GM13977 (cell line): Measurements from ENCODE around the gene KBTBD3.

Experiments
- DNase-seq: peaks from one replicate; pipeline ENCODE4 v3.0.0; 2012; ENCODE audit warnings: low spot score
- CTCF ChIP-seq: IDR thresholded peaks from 2 replicates; pipeline ENCODE4 v1.5.1; 2012; ENCODE audit warnings: mild to moderate bottlenecking, control low read depth; ENCODE audit not compliant: insufficient read depth; ENCODE audit errors: extremely low read depth, missing control alignments
- in situ Hi-C: fragments of 300-500 bp; cut with MboI; formaldehyde crosslinking; loops from one replicate; pipeline ENCODE4 v1.12.0; 2022; ENCODE audit warnings: low sequenced_read_pairs, low pct_unique_long_range_greater_than_20kb, mixed read lengths, inconsistent platforms; ENCODE audit not compliant: unreplicated experiment

The KBTBD3 gene

DNA sequence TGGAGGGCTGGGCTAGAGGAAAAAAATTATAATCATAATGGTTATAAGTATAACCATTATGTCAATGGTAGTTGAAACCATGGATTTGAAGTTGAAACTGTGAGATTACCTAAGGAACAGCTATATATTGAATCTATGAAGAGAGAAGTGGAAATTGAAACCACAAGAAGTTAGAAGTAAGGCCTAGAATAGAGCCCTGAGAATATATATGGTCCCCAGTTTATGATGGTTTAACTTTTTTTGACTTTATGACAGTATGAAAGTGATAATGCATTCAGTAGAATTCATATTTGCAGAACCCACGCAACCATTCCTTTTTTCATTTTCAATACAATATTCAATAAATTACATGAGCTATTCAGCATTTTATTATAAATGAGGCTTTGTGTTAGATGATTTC is 15.3 kb upstream of the KBTBD3 start:
- in situ Hi-C loops: no loop called here
- no peak for TF ChIP-seq CTCF
- no peak for DNase-seq

DNA sequence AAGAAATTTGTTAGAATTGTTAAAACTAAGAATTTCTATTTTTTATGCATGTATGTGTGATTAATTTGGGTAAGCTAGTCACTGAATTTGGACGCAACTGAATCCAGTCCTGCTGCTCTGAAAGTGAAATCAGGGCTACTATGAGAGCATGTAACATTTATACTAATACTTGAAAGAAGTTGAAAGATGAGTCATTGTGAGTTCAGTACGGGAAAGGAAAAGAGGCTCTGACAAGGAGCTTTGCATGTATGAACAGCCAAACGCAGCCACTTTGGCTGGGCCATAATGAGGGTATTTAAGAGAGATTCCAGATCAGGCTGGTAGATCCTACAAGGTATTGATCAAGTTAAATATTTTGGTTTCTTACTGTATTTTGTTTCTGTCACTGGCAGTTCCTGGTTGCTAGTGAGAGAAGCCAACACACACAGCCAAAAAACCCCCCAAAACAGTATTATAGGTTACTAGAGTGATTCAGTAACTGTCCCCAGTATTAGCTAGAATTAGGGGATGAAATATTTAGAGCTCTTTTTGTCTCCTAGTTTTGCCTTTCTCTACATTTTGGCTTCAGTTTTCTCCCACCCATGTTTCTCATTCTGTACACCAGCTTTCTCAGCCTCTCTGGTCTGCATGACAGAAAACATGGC is 14.5 kb upstream of the KBTBD3 start:
- no peak for TF ChIP-seq CTCF
- in situ Hi-C loops: no loop called here
- DNase-seq: peak; percentile 60

DNA sequence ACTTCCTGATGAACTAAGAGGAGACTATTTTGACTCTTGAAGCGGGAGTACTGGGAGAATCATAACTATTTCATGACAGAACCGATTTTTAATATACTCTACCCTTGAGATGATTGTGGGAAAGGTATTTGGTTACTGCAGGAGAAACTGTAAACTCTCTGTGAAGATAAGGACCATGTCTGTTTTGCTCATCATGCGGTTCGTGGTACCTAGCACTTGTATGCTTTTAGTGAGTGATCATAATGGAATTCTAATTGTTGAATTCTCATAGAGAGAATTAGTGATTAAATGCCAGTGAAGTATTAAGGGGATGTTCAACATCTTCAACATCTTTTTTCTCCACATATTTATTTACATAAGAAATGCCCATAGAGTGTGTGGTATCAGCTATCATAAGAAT is 11.7 kb upstream of the KBTBD3 start:
- in situ Hi-C loops: no loop called here
- TF ChIP-seq CTCF: no peak
- no peak for DNase-seq

DNA sequence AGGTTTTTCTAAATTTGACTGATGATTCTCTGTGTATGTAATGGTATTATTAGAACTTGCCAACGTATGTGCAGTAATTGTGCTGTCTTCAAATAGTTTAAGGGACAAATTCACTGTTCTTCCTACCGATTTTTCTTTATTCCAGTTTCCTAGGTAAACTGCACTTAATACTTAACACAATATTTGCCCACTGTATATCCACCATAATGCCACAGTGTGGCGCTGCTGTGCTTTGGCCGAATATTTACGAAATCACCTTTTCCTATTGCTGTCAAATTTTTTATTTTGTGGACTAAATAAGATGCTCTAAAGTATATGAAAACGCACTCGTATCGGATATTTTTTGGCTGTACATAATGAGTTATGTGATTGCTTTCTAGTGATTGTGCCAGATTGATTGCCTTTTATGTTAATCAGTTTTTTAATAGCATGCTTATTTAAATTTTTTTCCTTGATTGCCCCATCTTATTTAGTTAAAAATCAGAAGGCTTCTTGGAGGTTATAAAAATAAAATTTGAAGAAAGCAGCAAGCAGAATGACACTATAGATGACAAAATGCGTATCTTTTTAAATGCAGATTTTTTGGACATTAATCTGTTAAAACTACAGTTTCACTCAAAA is 10.8 kb upstream of the KBTBD3 start:
- no peak for DNase-seq
- in situ Hi-C loops: no loop called here
- peak; percentile 89 for TF ChIP-seq CTCF

- in situ Hi-C loops: no loop called here
- no peak for DNase-seq
- no peak for TF ChIP-seq CTCF
Measured at GRCh38 chr11:106086850-106087249, 9.7 kb upstream of the KBTBD3 start.

- no peak for TF ChIP-seq CTCF
- in situ Hi-C loops: no loop called here
- DNase-seq: no peak
Measured at GRCh38 chr11:106086135-106086534, 9.0 kb upstream of the KBTBD3 start.

- in situ Hi-C loops: no loop called here
- no peak for DNase-seq
- TF ChIP-seq CTCF: no peak
Measured at GRCh38 chr11:106082096-106082495, 4.9 kb upstream of the KBTBD3 start.
